HG02870 (cell line): ENCODE measurements around the gene TMEM120A.
"Not testable (repeated sequence)": the region's sequence is repeated elsewhere in the genome, so short reads cannot be mapped to it uniquely, and the experiment has no call there.

Source experiments
- ATAC-seq: cut with Tn5 transposase; IDR thresholded peaks from one replicate; pipeline ENCODE4 v1.9.1; 2021; ENCODE audit warnings: mild to moderate bottlenecking, moderate library complexity; ENCODE audit not compliant: unreplicated experiment

Gene TMEM120A

GRCh38 chr7:75994388-75995051, at the start of gene TMEM120A:
TMEM120A (minus strand) TSS chr7:75994595; CDS start chr7:75994570, 25 bp downstream.
- ATAC-seq: peak; percentile 89

- ATAC-seq: no peak
Measured at GRCh38 chr7:76040126-76040525, 45.7 kb upstream of the TMEM120A start.

- ATAC-seq: no peak
Measured at GRCh38 chr7:76037310-76037709, 42.9 kb upstream of the TMEM120A start.

GRCh38 chr7:76031964-76032363, 37.6 kb upstream of the TMEM120A start:
- no peak for ATAC-seq

GRCh38 chr7:76029682-76030081, 35.3 kb upstream of the TMEM120A start:
- not testable (repeated sequence) for ATAC-seq

GRCh38 chr7:76023002-76023401, 28.6 kb upstream of the TMEM120A start:
- no peak for ATAC-seq

GRCh38 chr7:76022026-76022780, 27.8 kb upstream of the TMEM120A start:
- ATAC-seq: no peak

GRCh38 chr7:76020031-76020714, 25.8 kb upstream of the TMEM120A start:
- no peak for ATAC-seq

- ATAC-seq: not testable (repeated sequence)
Measured at GRCh38 chr7:76018520-76018919, 24.1 kb upstream of the TMEM120A start.

GRCh38 chr7:76016191-76016947, 22.0 kb upstream of the TMEM120A start:
- ATAC-seq: no peak

GRCh38 chr7:76011442-76011861, 17.1 kb upstream of the TMEM120A start:
- no peak for ATAC-seq

- ATAC-seq: no peak
Measured at GRCh38 chr7:76009672-76010600, 15.5 kb upstream of the TMEM120A start.

GRCh38 chr7:76008156-76008687, 13.8 kb upstream of the TMEM120A start:
- ATAC-seq: no peak

GRCh38 chr7:76005004-76005403, 10.6 kb upstream of the TMEM120A start:
- ATAC-seq: not testable (repeated sequence)

- ATAC-seq: no peak
Measured at GRCh38 chr7:76003351-76003750, 9.0 kb upstream of the TMEM120A start.

- no peak for ATAC-seq
Measured at GRCh38 chr7:76002822-76003221, 8.4 kb upstream of the TMEM120A start.

- no peak for ATAC-seq
Measured at GRCh38 chr7:76002139-76002538, 7.7 kb upstream of the TMEM120A start.

GRCh38 chr7:76000566-76000965, 6.2 kb upstream of the TMEM120A start:
- no peak for ATAC-seq

GRCh38 chr7:75998038-75998437, 3.6 kb upstream of the TMEM120A start:
- ATAC-seq: no peak

- ATAC-seq: no peak
Measured at GRCh38 chr7:75996476-75996875, 2.1 kb upstream of the TMEM120A start.
